ENCODE results near the gene EBF4. TPM values are rescaled to one million over a fixed set of nuclear protein-coding genes. Genes with fewer than 3 reads are reported as not detected.
"Not testable (repeated sequence)": the region's sequence is repeated elsewhere in the genome, so short reads cannot be mapped to it uniquely, and the experiment has no call there.

Gene EBF4
- total RNA-seq, 2 donors from 2014 or later = 2.0 to 7.5 TPM

DNA sequence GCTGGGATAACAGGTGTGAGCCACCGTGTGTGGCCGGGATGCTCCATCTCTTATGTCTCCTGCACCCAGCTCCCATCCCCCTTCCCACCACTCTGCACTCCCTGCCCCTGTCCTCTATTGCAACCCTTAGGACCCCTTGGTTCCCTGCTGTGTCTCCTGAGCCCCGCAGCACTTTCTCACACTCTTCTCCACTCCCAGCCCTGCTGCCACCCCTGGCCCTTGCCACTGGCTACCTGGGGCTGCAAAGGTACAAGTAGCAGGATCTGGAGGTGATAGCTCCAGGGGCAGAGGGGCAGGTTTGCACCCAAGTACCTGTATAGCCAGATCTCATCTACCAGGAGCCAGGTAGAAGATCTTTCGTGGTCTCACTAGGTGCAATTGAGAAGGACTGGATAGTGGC lies 114.4 kb downstream of the EBF4 start:
- H3K9me3 ChIP-seq = no peaks in the 10 kb centered on the region
- intact Hi-C loops (cut with DNase I) = no loop called here
- H3K27ac ChIP-seq = no peak overlapping the region
- H3K4me3 ChIP-seq = no peak overlapping the region
- no peaks in the 10 kb centered on the region for H3K4me1 ChIP-seq
- TF ChIP-seq, protein P1, sequence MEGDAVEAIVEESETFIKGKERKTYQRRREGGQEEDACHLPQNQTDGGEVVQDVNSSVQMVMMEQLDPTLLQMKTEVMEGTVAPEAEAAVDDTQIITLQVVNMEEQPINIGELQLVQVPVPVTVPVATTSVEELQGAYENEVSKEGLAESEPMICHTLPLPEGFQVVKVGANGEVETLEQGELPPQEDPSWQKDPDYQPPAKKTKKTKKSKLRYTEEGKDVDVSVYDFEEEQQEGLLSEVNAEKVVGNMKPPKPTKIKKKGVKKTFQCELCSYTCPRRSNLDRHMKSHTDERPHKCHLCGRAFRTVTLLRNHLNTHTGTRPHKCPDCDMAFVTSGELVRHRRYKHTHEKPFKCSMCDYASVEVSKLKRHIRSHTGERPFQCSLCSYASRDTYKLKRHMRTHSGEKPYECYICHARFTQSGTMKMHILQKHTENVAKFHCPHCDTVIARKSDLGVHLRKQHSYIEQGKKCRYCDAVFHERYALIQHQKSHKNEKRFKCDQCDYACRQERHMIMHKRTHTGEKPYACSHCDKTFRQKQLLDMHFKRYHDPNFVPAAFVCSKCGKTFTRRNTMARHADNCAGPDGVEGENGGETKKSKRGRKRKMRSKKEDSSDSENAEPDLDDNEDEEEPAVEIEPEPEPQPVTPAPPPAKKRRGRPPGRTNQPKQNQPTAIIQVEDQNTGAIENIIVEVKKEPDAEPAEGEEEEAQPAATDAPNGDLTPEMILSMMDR (IDR thresholded peaks at IDR 0.05) = no peak
- no peak overlapping the region for H3K9ac ChIP-seq (ENCODE audit: low read depth in 2 of 2, low read length in 2 of 2)
- H3K27me3 ChIP-seq = peaks cover 15% of the 10 kb centered on the region
- H3K36me3 ChIP-seq = no peaks in the 10 kb centered on the region
- no peak for DNase-seq

- DNase-seq; H3K36me3 ChIP-seq; intact Hi-C loops (cut with DNase I); H3K4me1 ChIP-seq; H3K4me3 ChIP-seq; H3K9ac ChIP-seq (ENCODE audit: low read depth in 2 of 2, low read length in 2 of 2); H3K9me3 ChIP-seq; H3K27ac ChIP-seq: not testable (repeated sequence)
- H3K27me3 ChIP-seq = peaks cover 15% of the 10 kb centered on the region
Measured at GRCh38 chr20:2807929-2808328, 115.3 kb downstream of the EBF4 start.

DNA sequence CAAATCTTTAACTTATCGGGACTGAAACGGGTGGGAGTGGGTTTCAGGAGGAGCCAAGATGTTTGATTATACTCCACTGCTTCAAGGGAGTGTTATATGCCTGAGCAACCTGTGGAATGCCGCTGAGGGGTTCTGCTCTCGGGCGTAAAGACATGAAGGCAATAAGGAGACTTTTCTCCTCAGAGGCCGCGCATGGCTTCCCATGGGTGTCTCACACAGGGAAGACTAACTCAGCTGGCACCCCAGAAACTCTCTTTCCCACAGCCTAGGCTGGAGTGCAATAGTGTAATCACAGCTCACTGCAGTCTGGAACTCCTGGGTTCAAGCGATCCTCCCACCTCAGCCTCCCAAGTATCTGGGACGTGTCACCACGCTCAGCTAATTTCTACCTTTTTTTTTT lies 117.1 kb downstream of the EBF4 start:
- no peaks in the 10 kb centered on the region for H3K9me3 ChIP-seq
- no peaks in the 10 kb centered on the region for H3K36me3 ChIP-seq
- TF ChIP-seq, protein P1 (IDR thresholded peaks at IDR 0.05) = no peak
- no peak overlapping the region for H3K9ac ChIP-seq (ENCODE audit: low read depth in 2 of 2, low read length in 2 of 2)
- peaks cover 11% of the 10 kb centered on the region for H3K27me3 ChIP-seq
- no peak for DNase-seq
- no peak overlapping the region for H3K27ac ChIP-seq
- intact Hi-C loops (cut with DNase I) = no loop called here
- no peak overlapping the region for H3K4me3 ChIP-seq
- H3K4me1 ChIP-seq = no peaks in the 10 kb centered on the region

Small RNAs within 50 kb of the gene (microRNA-seq; reads per million reads assigned to microRNA genes)
- gene MIR1292 = 18.2 reads per million, percentile 26 among the genes with 10 or more reads in this experiment

Other genes starting within 250 kb of the EBF4 start
- 100 to 1,000 TPM; 150 to 311 TPM for gene SNRPB, start 222.0 kb upstream of the EBF4 start, total RNA-seq
- 1 to 10 TPM; 6.5 to 8.5 TPM for gene ZNF343, start 183.9 kb upstream of the EBF4 start, total RNA-seq
- under 1 TPM in 1 of 2 donors, not detected in 1; 0.25 TPM for gene TMC2, start 156.2 kb upstream of the EBF4 start, total RNA-seq
- gene NOP56, start 40.1 kb upstream of the EBF4 start, total RNA-seq = 100 to 1,000 TPM in 1 of 2 donors, 10 to 100 TPM in 1; 66.3 to 186 TPM
- 100 to 1,000 TPM; 117 to 140 TPM for gene IDH3B, start 28.6 kb upstream of the EBF4 start, total RNA-seq
- 1 to 10 TPM in 1 of 2 donors, under 1 TPM in 1; 0.98 to 1.1 TPM for gene CPXM1, start 107.8 kb downstream of the EBF4 start, total RNA-seq
- not detected for gene C20orf141, start 122.2 kb downstream of the EBF4 start, total RNA-seq
- not detected for gene TMEM239, start 123.6 kb downstream of the EBF4 start, total RNA-seq
- gene PCED1A, start 147.9 kb downstream of the EBF4 start, total RNA-seq = 10 to 100 TPM; 21.7 to 24.8 TPM
- 10 to 100 TPM; 35.7 to 40.5 TPM for gene VPS16, start 148.0 kb downstream of the EBF4 start, total RNA-seq
- 10 to 100 TPM; 30.3 to 55.2 TPM for gene PTPRA, start 180.7 kb downstream of the EBF4 start, total RNA-seq